Astrocyte (in vitro differentiated cells and primary cell): ENCODE measurements around the gene TRAPPC3L. TPM values are rescaled to one million over a fixed set of nuclear protein-coding genes. Genes with fewer than 3 reads are reported as not detected.

Source experiments
- DNase-seq: peaks from one replicate; pipeline ENCODE4 v3.0.0-alpha.2; 2010; ENCODE audit warnings: low read depth
- FAIRE-seq: peaks from 2 replicates; lab custom pipeline; 2011; peaks lifted over from hg19 to GRCh38; lab: Jason Lieb, UNC
- H2AFZ ChIP-seq: 2 replicates; pipeline ENCODE4 v1.6.0; 2012; ENCODE audit warnings: low read depth, low read length, inconsistent platforms
- H3K27ac ChIP-seq: 2 replicates; pipeline ENCODE4 v1.5.1; 2011; ENCODE audit warnings: low read depth, low read length, inconsistent platforms
- H3K27me3 ChIP-seq: 2 replicates; pipeline ENCODE4 v1.6.0; 2011; ENCODE audit warnings: low read length, inconsistent platforms; ENCODE audit not compliant: insufficient read depth
- H3K36me3 ChIP-seq: 2 replicates; pipeline ENCODE4 v1.5.1; 2011; ENCODE audit warnings: low read length, inconsistent platforms; ENCODE audit not compliant: insufficient read depth
- H3K4me1 ChIP-seq: 2 replicates; pipeline ENCODE4 v1.5.1; 2011; ENCODE audit warnings: low read length, inconsistent platforms; ENCODE audit not compliant: insufficient read depth
- H3K4me2 ChIP-seq: 2 replicates; pipeline ENCODE4 v1.6.0; 2012; ENCODE audit warnings: low read length, inconsistent platforms
- H3K4me3 ChIP-seq: 2 replicates; pipeline ENCODE4 v1.5.1; 2011; ENCODE audit warnings: low read depth, mild to moderate bottlenecking, low read length, inconsistent platforms; ENCODE audit not compliant: insufficient read depth
- H3K79me2 ChIP-seq: 2 replicates; pipeline ENCODE4 v1.6.0; 2012; ENCODE audit warnings: mild to moderate bottlenecking, low read length, inconsistent platforms; ENCODE audit not compliant: insufficient read depth
- H3K9ac ChIP-seq: 2 replicates; pipeline ENCODE4 v1.6.0; 2012; ENCODE audit warnings: mild to moderate bottlenecking, low read length, inconsistent platforms
- H3K9me3 ChIP-seq: 2 replicates; pipeline ENCODE4 v1.5.1; 2012; ENCODE audit warnings: low read depth, mild to moderate bottlenecking, low read length, inconsistent platforms; ENCODE audit not compliant: insufficient read depth
- H4K20me1 ChIP-seq: 2 replicates; pipeline ENCODE4 v1.6.0; 2012; ENCODE audit warnings: low read length, inconsistent platforms; ENCODE audit not compliant: insufficient read depth
- H3K27ac Mint-ChIP-seq: one replicate; pipeline ENCODE4 v1.8.0; 2021; ENCODE audit warnings: mild to moderate bottlenecking, mixed read lengths; ENCODE audit not compliant: unreplicated experiment
- H3K27me3 Mint-ChIP-seq: one replicate; pipeline ENCODE4 v1.8.0; 2021; ENCODE audit warnings: low read depth, mixed read lengths; ENCODE audit not compliant: unreplicated experiment
- H3K36me3 Mint-ChIP-seq: one replicate; pipeline ENCODE4 v1.8.0; 2021; ENCODE audit warnings: low read depth, mixed read lengths; ENCODE audit not compliant: unreplicated experiment
- H3K4me1 Mint-ChIP-seq: one replicate; pipeline ENCODE4 v1.8.0; 2021; ENCODE audit warnings: low read depth, mixed read lengths; ENCODE audit not compliant: unreplicated experiment
- H3K4me3 Mint-ChIP-seq: one replicate; pipeline ENCODE4 v1.8.0; 2021; ENCODE audit warnings: mild to moderate bottlenecking, moderate library complexity, mixed read lengths; ENCODE audit not compliant: unreplicated experiment
- H3K9me3 Mint-ChIP-seq: one replicate; pipeline ENCODE4 v1.8.0; 2021; ENCODE audit warnings: mild to moderate bottlenecking, mixed read lengths; ENCODE audit not compliant: unreplicated experiment
- EZH2 ChIP-seq: IDR thresholded peaks from 2 replicates; pipeline ENCODE4 v1.6.1; 2012; ENCODE audit warnings: mild to moderate bottlenecking, low read length, inconsistent platforms; ENCODE audit not compliant: insufficient read depth
- total RNA-seq: library from RNA; stranded (reverse); gene quantifications from 2 replicates; pipeline ENCODE4 v1.2.1, GENCODE V29; 2021
- TF ChIP-seq, protein P1 (sequence below): IDR thresholded peaks from 2 replicates; pipeline ENCODE4 v1.5.1; 2011; ENCODE audit warnings: low read depth, mild to moderate bottlenecking, inconsistent platforms, low read length, moderate library complexity; ENCODE audit not compliant: insufficient read depth

Gene TRAPPC3L
- total RNA-seq, 1 donor from 2014 or later, result not detected

DNA sequence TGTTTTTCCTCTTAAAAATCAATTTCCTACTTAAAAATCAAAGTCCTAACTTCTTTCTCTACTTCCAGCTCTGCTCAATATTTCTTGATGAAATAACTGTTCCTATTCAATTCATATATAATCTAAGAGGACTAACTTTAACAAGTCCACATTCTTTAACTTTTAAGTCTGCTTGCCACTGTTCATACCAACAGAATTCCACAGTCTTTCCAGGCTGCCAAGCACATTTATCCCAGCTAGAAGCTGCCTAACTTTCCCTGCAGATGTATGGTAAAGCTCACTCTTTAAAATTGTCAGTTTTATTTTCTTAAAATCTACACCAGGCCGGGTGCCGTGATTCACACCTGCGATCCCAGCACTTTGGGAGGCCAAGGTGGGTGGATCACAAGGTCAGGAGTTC lies 72.8 kb downstream of the TRAPPC3L start:
- Histone ChIP-seq H3K79me2 (no peaks in the 10 kb centered on the region), H3K27ac (no peak overlapping the region), H2AFZ (no peak overlapping the region), H3K27me3 (no peaks in the 10 kb centered on the region), H3K4me2 (no peak overlapping the region), H3K4me3 (no peak overlapping the region), H4K20me1 (no peaks in the 10 kb centered on the region), H3K9me3 (no peaks in the 10 kb centered on the region), H3K9ac (no peak overlapping the region), H3K36me3 (no peaks in the 10 kb centered on the region), H3K4me1 (no peaks in the 10 kb centered on the region)
- FAIRE-seq, result no peak
- Mint-ChIP-seq H3K4me3 (no peak overlapping the region), H3K27ac (no peak overlapping the region), H3K36me3 (no peaks in the 10 kb centered on the region), H3K4me1 (no peaks in the 10 kb centered on the region), H3K27me3 (no peaks in the 10 kb centered on the region), H3K9me3 (no peaks in the 10 kb centered on the region)
- no peak for DNase-seq
- no peak for TF ChIP-seq EZH2
- TF ChIP-seq, protein P1, sequence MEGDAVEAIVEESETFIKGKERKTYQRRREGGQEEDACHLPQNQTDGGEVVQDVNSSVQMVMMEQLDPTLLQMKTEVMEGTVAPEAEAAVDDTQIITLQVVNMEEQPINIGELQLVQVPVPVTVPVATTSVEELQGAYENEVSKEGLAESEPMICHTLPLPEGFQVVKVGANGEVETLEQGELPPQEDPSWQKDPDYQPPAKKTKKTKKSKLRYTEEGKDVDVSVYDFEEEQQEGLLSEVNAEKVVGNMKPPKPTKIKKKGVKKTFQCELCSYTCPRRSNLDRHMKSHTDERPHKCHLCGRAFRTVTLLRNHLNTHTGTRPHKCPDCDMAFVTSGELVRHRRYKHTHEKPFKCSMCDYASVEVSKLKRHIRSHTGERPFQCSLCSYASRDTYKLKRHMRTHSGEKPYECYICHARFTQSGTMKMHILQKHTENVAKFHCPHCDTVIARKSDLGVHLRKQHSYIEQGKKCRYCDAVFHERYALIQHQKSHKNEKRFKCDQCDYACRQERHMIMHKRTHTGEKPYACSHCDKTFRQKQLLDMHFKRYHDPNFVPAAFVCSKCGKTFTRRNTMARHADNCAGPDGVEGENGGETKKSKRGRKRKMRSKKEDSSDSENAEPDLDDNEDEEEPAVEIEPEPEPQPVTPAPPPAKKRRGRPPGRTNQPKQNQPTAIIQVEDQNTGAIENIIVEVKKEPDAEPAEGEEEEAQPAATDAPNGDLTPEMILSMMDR, result no peak

DNA sequence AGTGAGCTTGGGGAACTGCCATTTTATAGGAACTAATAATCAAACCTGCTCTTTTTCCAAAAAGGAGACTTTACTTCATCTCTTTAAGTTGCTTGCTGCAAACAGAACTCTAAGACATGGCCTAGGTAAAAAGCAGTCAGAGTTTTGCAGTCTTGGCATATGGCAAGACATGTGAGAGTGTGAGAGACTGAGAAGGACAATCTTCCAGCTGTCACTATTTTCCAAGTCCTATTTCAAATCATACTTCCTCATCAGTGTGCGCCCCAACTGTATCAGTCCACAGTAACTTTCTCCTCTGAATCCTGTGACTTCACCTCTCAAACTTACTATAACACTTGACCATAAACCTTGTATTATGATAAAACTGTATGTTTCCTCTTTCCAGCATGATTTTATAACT lies 74.0 kb downstream of the TRAPPC3L start:
- Histone ChIP-seq H3K36me3 (no peaks in the 10 kb centered on the region), H3K4me1 (no peaks in the 10 kb centered on the region), H3K9ac (no peak overlapping the region), H3K79me2 (no peaks in the 10 kb centered on the region), H2AFZ (no peak overlapping the region), H3K4me2 (no peak overlapping the region), H3K27me3 (no peaks in the 10 kb centered on the region), H3K9me3 (no peaks in the 10 kb centered on the region), H3K27ac (no peak overlapping the region), H4K20me1 (no peaks in the 10 kb centered on the region), H3K4me3 (no peak overlapping the region)
- no peak overlapping the region for H3K4me3 Mint-ChIP-seq
- no peak for DNase-seq
- no peaks in the 10 kb centered on the region for H3K27me3 Mint-ChIP-seq
- no peaks in the 10 kb centered on the region for H3K4me1 Mint-ChIP-seq
- no peaks in the 10 kb centered on the region for H3K9me3 Mint-ChIP-seq
- peak; percentile 37 for FAIRE-seq
- TF ChIP-seq EZH2, result no peak
- TF ChIP-seq, protein P1, result no peak
- H3K36me3 Mint-ChIP-seq, result no peaks in the 10 kb centered on the region
- no peak overlapping the region for H3K27ac Mint-ChIP-seq

DNA sequence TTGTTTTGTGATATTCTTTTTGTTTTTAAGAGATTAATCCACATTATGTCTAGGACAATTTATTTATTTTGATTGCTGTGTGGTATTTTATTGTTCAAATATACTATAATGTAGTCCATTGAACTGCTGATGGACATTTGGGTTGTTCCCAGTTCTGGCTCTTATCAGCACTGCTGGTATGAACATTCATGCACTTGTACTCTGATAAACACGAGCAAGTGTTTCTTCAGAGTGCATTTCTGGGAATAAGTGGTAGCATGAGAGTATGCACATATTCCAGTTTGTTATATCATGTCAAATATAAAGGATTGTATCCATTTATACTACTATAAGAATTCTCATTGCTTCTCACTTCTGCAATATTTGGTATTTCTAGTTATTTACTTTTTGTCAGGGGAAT lies 77.2 kb downstream of the TRAPPC3L start:
- no peaks in the 10 kb centered on the region for H3K4me1 Mint-ChIP-seq
- H3K4me1 ChIP-seq, result no peaks in the 10 kb centered on the region
- DNase-seq (no peak), FAIRE-seq (no peak)
- no peak overlapping the region for H3K27ac ChIP-seq
- no peak overlapping the region for H3K9ac ChIP-seq
- H3K4me2 ChIP-seq, result no peak overlapping the region
- no peaks in the 10 kb centered on the region for H3K9me3 ChIP-seq
- H4K20me1 ChIP-seq, result no peaks in the 10 kb centered on the region
- peaks cover 2% of the 10 kb centered on the region for H3K27me3 ChIP-seq
- H3K4me3 ChIP-seq, result no peak overlapping the region
- H3K27me3 Mint-ChIP-seq, result peaks cover 11% of the 10 kb centered on the region
- no peaks in the 10 kb centered on the region for H3K79me2 ChIP-seq
- H2AFZ ChIP-seq, result no peak overlapping the region
- H3K4me3 Mint-ChIP-seq, result no peak overlapping the region
- H3K27ac Mint-ChIP-seq, result no peak overlapping the region
- TF ChIP-seq, protein P1, result no peak
- no peak for TF ChIP-seq EZH2
- H3K36me3 Mint-ChIP-seq, result no peaks in the 10 kb centered on the region
- H3K36me3 ChIP-seq, result no peaks in the 10 kb centered on the region
- H3K9me3 Mint-ChIP-seq, result no peaks in the 10 kb centered on the region
